HG03103 (cell line): ENCODE results near the gene ZNF8.
"Not testable (repeated sequence)": the region's sequence is repeated elsewhere in the genome, so short reads cannot be mapped to it uniquely, and the experiment has no call there.

Source experiments
- ATAC-seq: cut with Tn5 transposase; IDR thresholded peaks from one replicate; pipeline ENCODE4 v1.9.1; 2021; ENCODE audit warnings: low read depth; ENCODE audit not compliant: unreplicated experiment

The ZNF8 gene

DNA sequence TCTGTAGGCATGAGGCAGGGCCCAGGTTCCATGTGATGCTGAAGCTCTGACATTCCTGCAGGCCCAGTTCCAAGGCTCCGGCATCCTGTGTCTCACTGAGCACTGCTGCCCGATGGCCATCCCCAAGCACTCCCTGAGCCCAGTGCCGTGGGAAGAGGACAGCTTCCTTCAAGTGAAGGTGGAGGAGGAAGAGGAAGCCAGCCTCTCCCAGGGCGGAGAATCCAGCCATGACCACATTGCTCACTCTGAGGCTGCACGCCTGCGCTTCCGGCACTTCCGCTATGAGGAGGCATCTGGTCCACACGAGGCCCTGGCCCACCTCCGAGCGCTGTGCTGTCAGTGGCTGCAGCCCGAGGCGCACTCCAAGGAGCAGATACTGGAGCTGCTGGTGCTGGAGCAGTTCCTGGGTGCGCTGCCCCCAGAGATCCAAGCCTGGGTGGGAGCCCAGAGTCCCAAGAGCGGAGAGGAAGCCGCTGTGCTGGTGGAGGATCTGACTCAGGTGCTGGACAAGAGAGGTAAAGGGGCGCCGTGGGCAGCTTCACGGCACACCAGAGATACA is 56.0 kb downstream of the ZNF8 start:
- ATAC-seq: no peak

DNA sequence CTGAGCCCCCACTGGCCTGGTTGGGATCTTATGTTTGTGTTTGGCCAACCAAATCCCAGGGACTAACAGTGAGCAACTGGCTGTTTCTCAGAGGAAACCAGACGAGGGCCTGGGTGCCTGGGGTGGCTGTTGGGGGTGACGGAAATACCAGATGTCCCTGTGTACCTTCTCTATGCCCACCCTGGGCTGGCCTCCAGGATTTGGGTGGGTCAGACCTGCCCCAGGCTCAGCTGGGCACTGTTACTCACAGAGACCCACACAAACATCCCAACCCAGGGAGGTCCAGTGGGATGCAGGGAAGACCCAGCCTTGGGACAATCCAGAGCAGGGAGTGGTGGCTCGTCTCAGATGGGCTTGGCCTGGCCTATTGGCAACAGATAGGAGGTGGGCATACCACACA is 56.9 kb downstream of the ZNF8 start:
- no peak for ATAC-seq

DNA sequence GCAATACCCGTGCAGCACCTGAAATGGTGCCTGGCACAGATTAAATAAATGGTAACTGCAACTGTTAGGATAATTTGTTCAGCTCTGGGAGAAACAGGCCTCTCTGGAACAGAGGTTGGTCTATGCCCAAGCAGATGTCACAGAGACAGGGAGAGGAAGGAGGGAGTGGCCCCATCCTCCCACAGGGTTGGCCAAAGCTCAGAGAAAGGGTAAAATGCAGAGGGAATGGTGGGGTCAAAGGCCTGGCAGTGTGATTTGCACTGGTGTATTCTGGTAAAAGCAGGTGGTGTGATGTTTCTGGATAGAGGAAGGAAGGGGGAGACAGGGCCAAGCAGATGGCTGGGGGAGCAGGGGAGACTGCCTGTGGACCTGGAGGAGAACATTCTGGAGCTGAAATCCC is 57.5 kb downstream of the ZNF8 start:
- ATAC-seq: no peak

DNA sequence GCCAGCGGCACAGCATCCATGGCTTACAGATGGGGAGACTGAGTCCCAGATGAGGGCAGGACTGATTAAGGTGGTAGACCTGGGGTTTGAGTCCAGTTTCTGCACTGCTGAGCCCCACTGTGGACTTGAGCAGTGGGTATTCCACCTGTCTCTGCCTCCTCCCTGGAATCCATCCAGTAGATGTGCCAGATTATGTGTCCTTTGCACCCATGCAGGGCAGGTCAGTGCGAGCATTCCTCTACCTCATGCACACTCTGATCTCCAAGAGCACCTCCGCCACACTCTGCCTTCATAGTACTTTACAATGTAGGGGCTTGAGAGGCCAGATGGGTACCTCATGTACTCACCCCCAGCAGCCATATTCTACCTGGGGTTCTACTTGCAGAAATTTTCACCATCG is 58.1 kb downstream of the ZNF8 start:
- no peak for ATAC-seq

DNA sequence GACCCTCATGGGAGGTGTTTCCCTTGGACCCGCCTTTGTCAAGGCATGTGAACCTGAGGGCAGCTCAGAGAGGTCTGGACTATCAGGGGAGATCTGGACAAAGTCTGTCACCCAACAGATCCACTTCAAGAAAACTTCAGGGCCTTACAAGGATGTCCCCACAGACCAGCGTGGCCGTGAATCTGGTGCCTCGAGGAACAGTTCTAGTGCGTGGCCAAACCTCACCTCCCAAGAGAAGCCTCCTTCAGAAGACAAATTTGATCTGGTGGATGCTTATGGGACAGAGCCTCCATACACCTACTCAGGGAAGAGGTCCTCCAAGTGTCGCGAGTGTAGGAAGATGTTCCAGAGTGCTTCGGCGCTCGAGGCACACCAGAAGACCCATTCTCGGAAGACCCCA is 59.6 kb downstream of the ZNF8 start:
- no peak for ATAC-seq

DNA sequence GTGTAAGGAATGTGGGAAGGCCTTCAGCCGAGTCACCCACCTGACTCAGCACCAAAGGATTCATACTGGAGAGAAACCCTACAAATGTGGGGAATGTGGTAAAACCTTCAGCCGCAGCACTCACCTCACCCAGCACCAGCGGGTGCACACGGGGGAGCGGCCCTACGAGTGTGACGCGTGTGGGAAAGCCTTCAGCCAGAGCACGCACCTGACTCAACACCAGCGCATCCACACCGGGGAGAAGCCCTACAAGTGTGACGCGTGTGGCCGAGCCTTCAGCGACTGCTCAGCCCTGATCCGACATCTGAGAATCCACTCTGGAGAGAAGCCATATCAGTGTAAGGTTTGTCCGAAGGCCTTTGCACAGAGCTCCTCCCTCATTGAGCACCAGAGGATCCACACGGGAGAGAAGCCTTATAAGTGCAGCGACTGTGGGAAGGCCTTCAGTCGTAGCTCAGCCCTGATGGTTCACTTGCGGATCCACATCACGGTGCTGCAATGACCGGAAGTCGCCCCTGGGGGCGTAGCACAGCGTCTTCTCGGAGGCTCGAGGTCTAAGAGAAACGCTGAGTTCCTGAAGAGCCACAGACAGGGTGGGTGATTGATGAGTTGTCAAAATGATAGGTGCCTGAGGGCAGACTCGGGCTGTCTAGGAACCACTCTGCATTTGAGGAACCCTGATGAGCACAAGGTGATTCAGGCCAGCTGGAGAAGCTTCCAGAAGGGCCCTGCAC is 60.2 kb downstream of the ZNF8 start:
- ATAC-seq: no peak

DNA sequence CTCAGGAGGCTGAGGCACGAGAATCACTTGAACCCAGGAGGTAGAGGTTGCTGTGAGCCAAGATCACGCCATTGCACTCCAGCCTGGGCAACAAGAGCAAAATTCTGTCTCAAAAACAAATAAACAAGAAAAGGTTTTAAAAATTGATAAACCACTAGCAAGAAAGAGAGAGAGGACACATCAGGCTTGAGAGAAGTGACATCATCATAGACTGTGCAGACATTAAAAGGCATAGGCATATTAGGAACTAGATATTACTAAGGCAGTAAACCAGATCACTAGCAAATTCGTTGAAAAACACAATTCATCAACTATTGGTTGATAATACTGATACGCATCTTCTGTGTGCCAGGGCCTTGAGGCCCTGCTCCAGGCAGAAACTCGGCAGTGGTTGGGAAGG is 66.8 kb downstream of the ZNF8 start:
- no peak for ATAC-seq

DNA sequence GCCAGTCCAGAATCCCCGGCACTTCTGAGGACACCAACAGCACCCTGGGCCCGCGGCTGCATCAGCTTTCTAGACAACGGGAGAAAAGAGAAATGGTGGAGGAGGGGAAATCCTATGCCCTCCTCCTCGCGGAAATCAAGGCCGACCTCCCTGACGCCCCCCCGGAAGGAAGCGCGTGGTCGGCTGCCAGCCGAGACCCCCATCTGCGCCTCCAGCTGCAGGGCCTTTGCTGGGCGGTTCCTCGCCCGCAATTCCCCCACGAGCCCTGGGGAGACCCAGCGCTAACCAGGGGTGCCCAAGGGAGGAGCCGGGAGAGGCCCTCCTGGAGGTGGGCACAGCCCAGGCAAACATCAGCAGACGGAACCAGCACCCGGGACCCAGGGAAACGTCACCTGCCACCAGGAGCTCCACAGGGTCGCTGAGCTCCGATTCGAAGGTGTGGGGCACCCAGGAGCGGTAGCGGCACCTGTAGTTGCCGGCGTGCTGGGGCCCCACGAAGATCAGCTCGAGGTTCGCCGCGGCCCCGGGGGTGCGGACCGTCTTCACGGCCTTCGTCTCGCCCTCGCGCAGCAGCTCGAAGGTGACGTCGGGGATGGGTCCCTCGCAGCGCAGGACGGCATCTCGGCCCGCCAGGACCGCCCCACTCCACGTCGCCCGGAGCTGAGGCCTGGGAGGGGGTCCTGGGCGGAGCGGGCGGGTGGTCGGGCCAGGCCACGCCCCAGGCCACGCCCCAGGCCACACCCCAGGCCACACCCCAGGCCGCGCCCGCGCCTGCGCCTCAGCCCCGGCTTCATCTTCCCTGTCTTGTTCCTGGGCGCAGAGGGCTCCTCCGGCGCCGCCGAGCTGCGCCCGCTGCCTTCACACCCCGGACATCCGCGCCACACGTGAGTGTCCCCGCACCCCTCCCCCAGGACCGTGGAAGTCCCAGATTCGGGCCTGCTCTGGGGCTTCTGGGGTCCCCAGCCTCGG is 68.5 kb downstream of the ZNF8 start:
- ATAC-seq: peak; percentile 78

DNA sequence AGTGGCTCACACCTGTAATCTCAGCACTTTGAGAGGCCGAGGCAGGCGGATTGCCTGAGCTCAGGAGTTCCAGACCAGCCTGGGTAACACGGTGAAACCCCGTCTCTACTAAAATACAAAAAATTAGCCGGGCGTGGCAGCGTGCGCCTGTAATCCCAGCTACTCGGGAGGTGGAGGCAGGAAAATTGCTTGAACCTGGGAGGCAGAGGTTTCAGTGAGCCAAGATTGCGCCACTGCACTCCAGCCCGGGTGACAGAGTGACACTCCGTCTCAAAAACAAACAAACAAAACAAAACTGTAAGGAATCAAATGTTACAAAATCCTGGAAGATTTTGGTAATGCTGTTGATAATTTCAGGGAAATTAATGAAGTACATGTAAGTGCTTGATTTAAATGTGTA is 69.3 kb downstream of the ZNF8 start:
- not testable (repeated sequence) for ATAC-seq

DNA sequence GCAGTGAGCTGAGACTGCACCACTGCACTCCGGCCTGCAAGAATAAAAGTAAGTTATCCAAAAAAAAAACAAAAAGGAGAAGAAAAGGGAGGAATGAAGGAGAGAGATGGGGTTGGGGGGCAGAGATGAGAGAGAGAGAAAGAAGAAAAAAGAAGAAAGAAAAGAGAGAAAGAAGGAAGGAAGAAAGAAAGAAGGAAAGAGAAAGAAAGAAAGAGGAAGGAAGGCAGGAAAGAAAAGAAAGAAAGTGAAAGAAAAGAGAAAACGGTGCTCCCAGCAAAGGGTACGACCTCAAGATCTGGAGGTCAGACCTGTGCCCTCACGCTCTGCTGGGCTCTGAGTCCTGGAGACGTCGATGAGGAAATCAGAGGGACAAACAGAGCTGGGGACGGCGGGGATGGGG is 70.8 kb downstream of the ZNF8 start:
- no peak for ATAC-seq

DNA sequence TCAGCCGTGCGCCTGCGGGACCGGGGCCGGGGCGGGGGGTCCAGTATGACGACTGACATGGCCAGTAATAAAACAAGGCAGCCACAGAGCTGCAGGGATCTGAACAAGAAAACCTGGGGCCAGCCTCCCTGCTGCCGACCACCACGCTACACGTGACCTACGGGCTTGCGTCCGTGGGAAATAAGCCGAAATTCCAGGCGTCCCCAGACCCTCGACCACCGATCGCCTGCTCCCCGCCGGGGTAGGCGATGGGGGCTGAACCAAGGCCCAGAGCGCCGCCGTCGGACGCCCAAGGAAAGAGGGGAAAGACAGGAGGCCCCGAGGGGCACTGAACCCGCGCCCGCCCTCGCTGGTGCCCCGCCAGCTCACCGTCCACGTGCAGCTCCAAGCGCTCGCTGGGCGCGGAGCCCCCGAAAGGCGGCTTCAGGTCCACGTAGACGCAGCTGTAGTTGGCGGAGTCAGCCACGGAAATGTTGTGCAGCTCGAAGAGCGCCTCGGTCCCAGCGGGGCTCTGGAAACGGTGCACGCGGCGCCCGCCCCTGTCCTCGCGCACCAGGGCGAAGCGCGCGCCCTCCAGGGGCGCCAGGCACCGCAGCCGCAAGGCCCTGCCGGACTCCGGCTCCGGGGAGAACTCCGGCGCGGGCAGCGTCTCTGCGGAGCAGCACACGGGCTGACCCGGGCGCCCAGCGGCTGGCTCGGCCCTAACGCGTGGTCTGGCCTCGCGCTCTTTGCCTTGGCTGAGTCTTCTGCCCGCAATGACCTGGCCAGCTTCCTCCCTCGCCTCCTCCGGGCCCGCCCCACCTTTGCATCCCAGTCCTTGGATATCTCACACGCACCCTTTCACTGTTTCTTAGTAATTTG is 71.5 kb downstream of the ZNF8 start:
- no peak for ATAC-seq

DNA sequence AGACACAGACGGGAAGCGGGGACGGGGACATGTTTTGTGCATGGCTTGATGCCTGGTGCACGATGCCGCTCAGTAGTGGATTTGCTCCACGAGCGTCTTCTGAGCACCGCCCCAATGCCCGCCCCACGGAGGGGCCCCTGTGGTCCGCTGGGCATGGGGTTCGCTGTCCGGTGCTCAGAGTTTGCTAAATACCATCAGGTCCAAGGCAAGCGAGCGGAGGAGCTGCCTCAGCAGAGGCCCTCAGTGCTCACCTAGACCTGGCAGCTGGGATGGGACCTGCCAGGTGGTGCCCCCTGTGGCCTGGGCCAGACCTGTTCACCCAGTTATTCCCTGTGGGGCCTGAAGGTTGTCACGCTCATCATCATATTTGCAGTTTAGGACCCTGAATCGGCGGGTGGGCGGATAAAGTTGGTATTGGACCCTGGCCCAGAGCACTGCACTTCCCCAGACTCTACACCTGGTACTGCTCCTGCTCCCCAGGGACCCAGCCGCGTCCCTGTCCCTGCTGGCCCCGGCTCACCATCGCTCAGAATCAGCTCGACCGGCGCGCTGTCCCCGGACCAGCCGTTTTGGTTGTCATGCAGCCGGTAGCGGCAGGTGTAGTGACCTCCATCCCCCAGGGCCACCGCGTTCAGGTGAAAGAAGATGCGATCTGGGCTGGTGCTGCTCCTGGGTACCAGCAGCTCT is 72.3 kb downstream of the ZNF8 start:
- ATAC-seq: no peak

DNA sequence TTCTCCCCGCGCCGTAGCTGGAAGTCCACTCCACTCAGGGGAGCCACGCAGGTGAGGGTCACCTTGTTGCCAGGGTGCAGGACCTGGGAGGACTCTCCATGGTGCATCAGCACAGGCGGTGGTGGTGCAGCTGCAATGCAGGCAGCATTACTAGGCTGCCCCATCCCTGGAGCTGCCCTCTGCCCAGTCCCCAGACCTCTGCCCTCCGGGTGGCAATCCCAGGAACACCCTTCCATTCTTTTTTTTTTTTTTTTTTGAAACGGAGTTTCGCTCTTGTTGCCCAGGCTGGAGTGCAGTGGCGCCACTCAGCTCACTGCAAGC is 72.8 kb downstream of the ZNF8 start:
- no peak for ATAC-seq

DNA sequence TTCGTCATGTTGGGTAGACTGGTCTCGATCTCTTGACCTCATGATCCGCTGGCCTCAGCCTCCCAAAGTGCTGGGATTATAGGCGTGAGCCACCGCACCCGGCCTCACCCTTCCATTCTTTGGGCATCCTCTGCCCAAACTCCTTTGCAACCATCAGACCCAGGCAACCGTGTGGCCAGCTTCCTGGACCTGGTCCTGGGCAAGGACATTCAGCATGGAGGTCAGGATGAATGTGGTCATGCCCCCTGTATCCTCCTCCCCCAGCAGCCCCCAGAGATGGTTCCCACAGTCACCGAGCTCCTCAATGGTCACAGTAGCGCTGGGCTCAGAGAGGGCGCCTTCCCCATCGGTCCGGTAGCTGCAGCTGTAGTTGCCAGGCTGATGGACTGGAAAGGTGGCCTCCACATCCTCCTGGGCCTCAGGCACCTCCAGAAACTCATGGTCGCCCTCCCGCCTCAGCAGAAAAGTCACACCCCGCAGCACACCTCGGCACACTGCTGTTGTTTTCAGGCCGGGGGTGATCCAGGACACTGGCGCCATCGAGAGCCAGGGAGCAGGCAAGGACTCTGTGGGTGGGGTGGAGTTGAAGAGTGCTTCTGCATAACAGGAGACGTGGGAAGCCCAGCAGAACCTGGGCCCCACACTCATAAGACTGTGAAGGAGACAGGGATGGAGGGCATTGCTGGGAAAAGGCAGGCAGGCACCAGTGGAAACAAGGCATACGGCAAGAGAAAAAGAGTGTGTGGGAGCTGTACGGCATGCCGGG is 73.4 kb downstream of the ZNF8 start:
- no peak for ATAC-seq
